Ovary (tissue), 3 donors: ENCODE results near the gene HS3ST6.
"Not testable (repeated sequence)": the region's sequence is repeated elsewhere in the genome, so short reads cannot be mapped to it uniquely, and the experiment has no call there.

Experiments
- CTCF ChIP-seq, 3 donors: fragments of 450-650 bp in 2 of 3; fragments of 200-600 bp in 1 of 3; IDR thresholded peaks; one replicate each; pipeline versions ENCODE4 v1.5.1 to v1.8.0; 2016 to 2022; ENCODE audit warnings: antibody characterized with exemption in 3 of 3, mild to moderate bottlenecking in 1 of 3
- EP300 ChIP-seq: sonication (generic); formaldehyde crosslinking; IDR thresholded peaks from one replicate; pipeline ENCODE4 v1.6.1; 2017; ENCODE audit warnings: antibody characterized with exemption
- POLR2A ChIP-seq: fragments of 450-650 bp; IDR thresholded peaks from one replicate; pipeline ENCODE4 v1.6.1; 2017; ENCODE audit warnings: antibody characterized with exemption, mild to moderate bottlenecking, moderate library complexity
- donor health status: DM: no; HTN: no; CAD: no.

GRCh38 chr16:1920122-1920521 lies 1.9 kb upstream of the HS3ST6 start:
- not testable (repeated sequence) for TF ChIP-seq CTCF (IDR thresholded peaks at IDR 0.05); EP300; POLR2A
